HCT116 (cell line): ENCODE measurements around the gene PPP2R5C. TPM values are rescaled to one million over a fixed set of nuclear protein-coding genes. Genes with fewer than 3 reads are reported as not detected.

ENCODE experiments used
- ATAC-seq: fragments of 200-7000 bp; cut with Tn5 transposase; 2 replicates; pipeline ENCODE4 v1.9.1; 2020; ENCODE audit warnings: mild to moderate bottlenecking, moderate library complexity
- BruUV-seq: library from RNA; stranded (reverse); fragments of 400-500 nt; replicated peaks from 2 replicates; lab custom pipeline; 2021; lab: Mats Ljungman, UMichigan
- CTCF ChIA-PET: fragments of 300-600 bp; sonication (Branson Sonifier 250); formaldehyde crosslinking; loops from one replicate; lab custom pipeline; 2021; ENCODE audit warnings: antibody characterized with exemption; lab: Charles Lee
- POLR2A ChIA-PET: fragments of 300-600, 350-600 bp; sonication (Branson Sonifier 250); formaldehyde crosslinking; loops from one replicate; lab custom pipeline; 2021; ENCODE audit warnings: antibody characterized with exemption; lab: Charles Lee
- RAD21 ChIA-PET, 2 experiments: fragments of 300-600 bp; sonication (Branson Sonifier 250); formaldehyde crosslinking; loops; one replicate each; lab custom pipeline; 2023; ENCODE audit warnings: low total read pairs in 2 of 2; ENCODE audit not compliant: uncharacterized antibody in 2 of 2, unreplicated experiment in 2 of 2, low non-redundant PET in 1 of 2; lab: Charles Lee
- DNase-seq: peaks from one replicate; pipeline ENCODE4 v3.0.0-alpha.2; 2010; ENCODE audit warnings: low read depth, low spot score
- H2AFZ ChIP-seq: fragments of 200-600 bp; shearing (Covaris generic), sonication (generic); 2 replicates; pipeline ENCODE4 v1.6.1; 2017; ENCODE audit warnings: low read depth, mixed run types, mixed read lengths, antibody characterized with exemption, low read length; ENCODE audit not compliant: poor library complexity, severe bottlenecking
- H3K27ac ChIP-seq: 2 replicates; pipeline ENCODE4 v1.5.1; 2012; ENCODE audit warnings: low read depth, low read length
- H3K27me3 ChIP-seq: fragments of 200-600 bp; sonication (generic); 2 replicates; pipeline ENCODE4 v1.6.1; 2016; ENCODE audit warnings: mixed run types, low read length, mixed read lengths; ENCODE audit not compliant: insufficient read depth
- H3K36me3 ChIP-seq, 2 experiments: fragments of 200-500 bp in 1 of 2; fragments of 200-600 bp in 1 of 2; sonication (Bioruptor generic) in 1 of 2; sonication (generic) in 1 of 2; 2 replicates each; pipeline versions ENCODE4 v1.5.1 to v1.6.1; 2014 to 2016; ENCODE audit warnings: low read length in 2 of 2, inconsistent platforms in 1 of 2, mixed read lengths in 1 of 2, mixed run types in 1 of 2; ENCODE audit not compliant: insufficient read depth in 2 of 2, control insufficient read depth in 1 of 2
- H3K4me1 ChIP-seq, 2 experiments: fragments of 200-600 bp in 1 of 2; sonication (generic) in 1 of 2; 2 replicates each; pipeline versions ENCODE4 v1.5.1 to v1.6.1; 2012 to 2017; ENCODE audit warnings: low read length in 2 of 2, inconsistent platforms in 1 of 2, mild to moderate bottlenecking in 1 of 2, mixed read lengths in 1 of 2, mixed run types in 1 of 2, moderate library complexity in 1 of 2; ENCODE audit not compliant: insufficient read depth in 2 of 2, control insufficient read depth in 1 of 2
- H3K4me2 ChIP-seq: fragments of 200-600 bp; sonication (generic); 2 replicates; pipeline ENCODE4 v1.6.1; 2017; ENCODE audit warnings: mixed run types, low read length, mixed read lengths
- H3K4me3 ChIP-seq, 2 experiments: fragments of 200-600 bp in 1 of 2; sonication (generic) in 1 of 2; replicated peaks in 1 of 2; 2 replicates each; pipeline ENCODE4 v1.5.1; 2011 to 2016; ENCODE audit warnings: low read length in 2 of 2, control low read depth in 1 of 2, low read depth in 1 of 2, mild to moderate bottlenecking in 1 of 2, mixed read lengths in 1 of 2, mixed run types in 1 of 2
- H3K79me2 ChIP-seq: fragments of 200-600 bp; sonication (generic); 2 replicates; pipeline ENCODE4 v1.6.1; 2017; ENCODE audit warnings: mild to moderate bottlenecking, mixed run types, low read length, moderate library complexity, mixed read lengths; ENCODE audit not compliant: insufficient read depth
- H3K9ac ChIP-seq: fragments of 200-600 bp; sonication (generic); 2 replicates; pipeline ENCODE4 v1.6.1; 2016; ENCODE audit warnings: low read length, mixed read lengths
- H3K9me2 ChIP-seq: fragments of 200-600 bp; sonication (generic), shearing (Covaris generic); 2 replicates; pipeline ENCODE4 v1.6.1; 2017; ENCODE audit warnings: mixed run types, mild to moderate bottlenecking, moderate library complexity; ENCODE audit not compliant: insufficient read depth
- H3K9me3 ChIP-seq, 2 experiments: fragments of 200-500 bp in 1 of 2; fragments of 200-600 bp in 1 of 2; sonication (Bioruptor generic) in 1 of 2; sonication (generic) in 1 of 2; 2 replicates each; pipeline ENCODE4 v1.6.1; 2014 to 2017; ENCODE audit warnings: low read length in 2 of 2, mixed read lengths in 2 of 2, inconsistent platforms in 1 of 2, low read depth in 1 of 2, mild to moderate bottlenecking in 1 of 2, mixed run types in 1 of 2, moderate library complexity in 1 of 2; ENCODE audit not compliant: control insufficient read depth in 1 of 2, insufficient read depth in 1 of 2
- H4K20me1 ChIP-seq: fragments of 200-600 bp; sonication (generic), shearing (Covaris generic); 2 replicates; pipeline ENCODE4 v1.6.1; 2017; ENCODE audit warnings: mixed run types, mild to moderate bottlenecking, moderate library complexity; ENCODE audit not compliant: insufficient read depth
- CBX3 ChIP-seq: IDR thresholded peaks from 2 replicates; pipeline ENCODE4 v1.6.1; 2012; ENCODE audit warnings: low read depth
- CEBPB ChIP-seq: IDR thresholded peaks from 2 replicates; pipeline ENCODE4 v1.6.1; 2012; ENCODE audit warnings: low read depth
- CTCF ChIP-seq, 3 experiments: fragments of 200-600 bp in 1 of 3; sonication (generic) in 1 of 3; IDR thresholded peaks in 2 of 3; conservative IDR thresholded peaks in 1 of 3; 2 replicates each; pipeline ENCODE4 v1.5.1; 2012 to 2017; ENCODE audit warnings: low read depth in 2 of 3, low read length in 2 of 3, antibody characterized with exemption in 1 of 3, borderline replicate concordance in 1 of 3, control low read depth in 1 of 3, mild to moderate bottlenecking in 1 of 3, mixed read lengths in 1 of 3, mixed run types in 1 of 3, moderate library complexity in 1 of 3; ENCODE audit not compliant: insufficient read depth in 1 of 3
- EGR1 ChIP-seq: IDR thresholded peaks from 2 replicates; pipeline ENCODE4 v1.6.1; 2012; ENCODE audit warnings: low read depth
- ELF1 ChIP-seq: IDR thresholded peaks from 2 replicates; pipeline ENCODE4 v1.6.1; 2012; ENCODE audit warnings: low read depth, borderline replicate concordance
- EZH2 ChIP-seq: fragments of 200-600 bp; sonication (generic); IDR thresholded peaks from 2 replicates; pipeline ENCODE4 v1.6.1; 2017; ENCODE audit warnings: antibody characterized with exemption, mixed run types
- EZH2phosphoT487 ChIP-seq: fragments of 200-600 bp; IDR thresholded peaks from 2 replicates; pipeline ENCODE4 v1.6.1; 2018; ENCODE audit warnings: antibody characterized with exemption, borderline replicate concordance
- FOSL1 ChIP-seq: IDR thresholded peaks from 2 replicates; pipeline ENCODE4 v1.6.1; 2012; ENCODE audit warnings: low read depth
- JUND ChIP-seq: IDR thresholded peaks from 2 replicates; pipeline ENCODE4 v1.6.1; 2012
- POLR2AphosphoS5 ChIP-seq: IDR thresholded peaks from 2 replicates; pipeline ENCODE4 v1.6.1; 2011; ENCODE audit warnings: mild to moderate bottlenecking, low read depth, low read length, moderate library complexity
- SIN3A ChIP-seq: IDR thresholded peaks from 2 replicates; pipeline ENCODE4 v1.6.1; 2012; ENCODE audit warnings: low read depth
- SP1 ChIP-seq: IDR thresholded peaks from 2 replicates; pipeline ENCODE4 v1.6.1; 2012; ENCODE audit warnings: low read depth
- SRF ChIP-seq: IDR thresholded peaks from 2 replicates; pipeline ENCODE4 v1.6.1; 2012; ENCODE audit warnings: low read depth
- TCF7L2 ChIP-seq: IDR thresholded peaks from 2 replicates; pipeline ENCODE4 v1.7.0; 2011; ENCODE audit warnings: borderline replicate concordance, inconsistent platforms; ENCODE audit not compliant: insufficient read depth, insufficient read length; ENCODE audit errors: extremely low read depth
- ZFX ChIP-seq: fragments of 450-650 bp; IDR thresholded peaks from 2 replicates; pipeline ENCODE4 v1.6.1; 2017
- ZNF274 ChIP-seq: fragments of 200-500 bp; sonication (Bioruptor generic); IDR thresholded peaks from 2 replicates; pipeline ENCODE4 v1.6.1; 2014; ENCODE audit warnings: mild to moderate bottlenecking, low read depth, low read length, inconsistent platforms
- intact Hi-C: fragments of 100-400 bp; cut with micrococcal nuclease; formaldehyde crosslinking; loops from 2 replicates; pipeline ENCODE4 v1.10.0; 2022
- total RNA-seq: library from RNA; stranded (reverse); gene quantifications from one replicate; pipeline ENCODE4 v1.2.1, GENCODE V29; 2021; ENCODE audit not compliant: unreplicated experiment
- TF ChIP-seq, protein P1 (sequence below): IDR thresholded peaks from 2 replicates; pipeline ENCODE4 v1.6.1; 2012; ENCODE audit warnings: low read depth
- TF ChIP-seq, protein P2 (sequence below): IDR thresholded peaks from 2 replicates; pipeline ENCODE4 v1.6.1; 2011; ENCODE audit warnings: mild to moderate bottlenecking, low read length, moderate library complexity; ENCODE audit not compliant: insufficient replicate concordance; ENCODE audit errors: extremely low read depth

Gene PPP2R5C
- total RNA-seq, 1 experiment from 2014 or later = 117 TPM

- H3K27me3 ChIP-seq = no peaks in the 10 kb centered on the region
- no peak overlapping the region for H3K9ac ChIP-seq
- CTCF ChIA-PET = no interaction called here
- no peak for DNase-seq
- no peaks in the 10 kb centered on the region for H3K79me2 ChIP-seq
- H3K9me3 ChIP-seq = no peaks in the 10 kb centered on the region
- RAD21 ChIA-PET = no interaction called here
- no peaks in the 10 kb centered on the region for H3K36me3 ChIP-seq
- H2AFZ ChIP-seq = no peak overlapping the region
- POLR2A ChIA-PET = no interaction called here
- H3K27ac ChIP-seq = no peak overlapping the region
- H3K4me2 ChIP-seq = no peak overlapping the region
- no peak for ATAC-seq
- no peak overlapping the region for H3K4me3 ChIP-seq
- H3K4me1 ChIP-seq = no peaks in the 10 kb centered on the region
- H4K20me1 ChIP-seq = no peaks in the 10 kb centered on the region
- intact Hi-C loops = no loop called here
- TF ChIP-seq CEBPB (no peak), EZH2 (no peak), SRF (no peak), ELF1 (no peak), JUND (no peak), POLR2AphosphoS5 (no peak), SIN3A (no peak), CTCF (IDR thresholded peaks at IDR 0.05 in 2 of 3, conservative IDR thresholded peaks at IDR 0.05 in 1 of 3; ENCODE audit: borderline replicate concordance in 1 of 3, insufficient read depth in 1 of 3, low read depth in 2 of 3, low read length in 2 of 3) (no peak), SP1 (no peak), FOSL1 (no peak), ZFX (no peak), TCF7L2 (no peak), CBX3 (no peak), EZH2phosphoT487 (no peak), EGR1 (no peak), ZNF274 (no peak)
- TF ChIP-seq, protein P1, sequence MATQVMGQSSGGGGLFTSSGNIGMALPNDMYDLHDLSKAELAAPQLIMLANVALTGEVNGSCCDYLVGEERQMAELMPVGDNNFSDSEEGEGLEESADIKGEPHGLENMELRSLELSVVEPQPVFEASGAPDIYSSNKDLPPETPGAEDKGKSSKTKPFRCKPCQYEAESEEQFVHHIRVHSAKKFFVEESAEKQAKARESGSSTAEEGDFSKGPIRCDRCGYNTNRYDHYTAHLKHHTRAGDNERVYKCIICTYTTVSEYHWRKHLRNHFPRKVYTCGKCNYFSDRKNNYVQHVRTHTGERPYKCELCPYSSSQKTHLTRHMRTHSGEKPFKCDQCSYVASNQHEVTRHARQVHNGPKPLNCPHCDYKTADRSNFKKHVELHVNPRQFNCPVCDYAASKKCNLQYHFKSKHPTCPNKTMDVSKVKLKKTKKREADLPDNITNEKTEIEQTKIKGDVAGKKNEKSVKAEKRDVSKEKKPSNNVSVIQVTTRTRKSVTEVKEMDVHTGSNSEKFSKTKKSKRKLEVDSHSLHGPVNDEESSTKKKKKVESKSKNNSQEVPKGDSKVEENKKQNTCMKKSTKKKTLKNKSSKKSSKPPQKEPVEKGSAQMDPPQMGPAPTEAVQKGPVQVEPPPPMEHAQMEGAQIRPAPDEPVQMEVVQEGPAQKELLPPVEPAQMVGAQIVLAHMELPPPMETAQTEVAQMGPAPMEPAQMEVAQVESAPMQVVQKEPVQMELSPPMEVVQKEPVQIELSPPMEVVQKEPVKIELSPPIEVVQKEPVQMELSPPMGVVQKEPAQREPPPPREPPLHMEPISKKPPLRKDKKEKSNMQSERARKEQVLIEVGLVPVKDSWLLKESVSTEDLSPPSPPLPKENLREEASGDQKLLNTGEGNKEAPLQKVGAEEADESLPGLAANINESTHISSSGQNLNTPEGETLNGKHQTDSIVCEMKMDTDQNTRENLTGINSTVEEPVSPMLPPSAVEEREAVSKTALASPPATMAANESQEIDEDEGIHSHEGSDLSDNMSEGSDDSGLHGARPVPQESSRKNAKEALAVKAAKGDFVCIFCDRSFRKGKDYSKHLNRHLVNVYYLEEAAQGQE = no peak
- TF ChIP-seq, protein P2, sequence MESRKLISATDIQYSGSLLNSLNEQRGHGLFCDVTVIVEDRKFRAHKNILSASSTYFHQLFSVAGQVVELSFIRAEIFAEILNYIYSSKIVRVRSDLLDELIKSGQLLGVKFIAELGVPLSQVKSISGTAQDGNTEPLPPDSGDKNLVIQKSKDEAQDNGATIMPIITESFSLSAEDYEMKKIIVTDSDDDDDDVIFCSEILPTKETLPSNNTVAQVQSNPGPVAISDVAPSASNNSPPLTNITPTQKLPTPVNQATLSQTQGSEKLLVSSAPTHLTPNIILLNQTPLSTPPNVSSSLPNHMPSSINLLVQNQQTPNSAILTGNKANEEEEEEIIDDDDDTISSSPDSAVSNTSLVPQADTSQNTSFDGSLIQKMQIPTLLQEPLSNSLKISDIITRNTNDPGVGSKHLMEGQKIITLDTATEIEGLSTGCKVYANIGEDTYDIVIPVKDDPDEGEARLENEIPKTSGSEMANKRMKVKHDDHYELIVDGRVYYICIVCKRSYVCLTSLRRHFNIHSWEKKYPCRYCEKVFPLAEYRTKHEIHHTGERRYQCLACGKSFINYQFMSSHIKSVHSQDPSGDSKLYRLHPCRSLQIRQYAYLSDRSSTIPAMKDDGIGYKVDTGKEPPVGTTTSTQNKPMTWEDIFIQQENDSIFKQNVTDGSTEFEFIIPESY = no peak
- no peaks in the 10 kb centered on the region for H3K9me2 ChIP-seq
- no TSS peak for BruUV-seq
These were observed 19.9 kb downstream of the PPP2R5C start for GRCh38 chr14:101781240-101782061.
